Measurements from ENCODE around the gene FBXL17.

FBXL17 gene

GRCh38 chr5:107916731-107917725 lies 464.9 kb downstream of the FBXL17 start:
- DNase-seq (ENCODE audit: low read depth, low spot score), result no peak

- no peak for DNase-seq (ENCODE audit: low read depth, low spot score)
Measured at GRCh38 chr5:107915176-107915812, 466.6 kb downstream of the FBXL17 start.

GRCh38 chr5:107913494-107913893 lies 468.4 kb downstream of the FBXL17 start:
- DNase-seq (ENCODE audit: low read depth, low spot score), result no peak

- no peak for DNase-seq (ENCODE audit: low read depth, low spot score)
Measured at GRCh38 chr5:107900721-107901120, 481.2 kb downstream of the FBXL17 start.

- DNase-seq (ENCODE audit: low read depth, low spot score), result no peak
Measured at GRCh38 chr5:107894361-107894760, 487.5 kb downstream of the FBXL17 start.

- DNase-seq (ENCODE audit: low read depth, low spot score), result no peak
Measured at GRCh38 chr5:107893642-107894041, 488.3 kb downstream of the FBXL17 start.

- DNase-seq (ENCODE audit: low read depth, low spot score), result no peak
Measured at GRCh38 chr5:107889387-107889786, 492.5 kb downstream of the FBXL17 start.

- no peak for DNase-seq (ENCODE audit: low read depth, low spot score)
Measured at GRCh38 chr5:107888541-107888940, 493.4 kb downstream of the FBXL17 start.

GRCh38 chr5:107887166-107887943 lies 494.5 kb downstream of the FBXL17 start:
- no peak for DNase-seq (ENCODE audit: low read depth, low spot score)

GRCh38 chr5:107885601-107886000 lies 496.3 kb downstream of the FBXL17 start:
- DNase-seq (ENCODE audit: low read depth, low spot score), result no peak

- DNase-seq (ENCODE audit: low read depth, low spot score), result no peak
Measured at GRCh38 chr5:107884871-107885270, 497.0 kb downstream of the FBXL17 start.

- no peak for DNase-seq (ENCODE audit: low read depth, low spot score)
Measured at GRCh38 chr5:107878661-107879060, 503.2 kb downstream of the FBXL17 start.

GRCh38 chr5:107876906-107877305 lies 505.0 kb downstream of the FBXL17 start:
- DNase-seq (ENCODE audit: low read depth, low spot score), result no peak

- no peak for DNase-seq (ENCODE audit: low read depth, low spot score)
Measured at GRCh38 chr5:107876261-107876660, 505.6 kb downstream of the FBXL17 start.

- no peak for DNase-seq (ENCODE audit: low read depth, low spot score)
Measured at GRCh38 chr5:107875833-107876232, 506.1 kb downstream of the FBXL17 start.

- DNase-seq (ENCODE audit: low read depth, low spot score), result no peak
Measured at GRCh38 chr5:107874795-107875194, 507.1 kb downstream of the FBXL17 start.

- DNase-seq (ENCODE audit: low read depth, low spot score), result no peak
Measured at GRCh38 chr5:107873877-107874276, 508.0 kb downstream of the FBXL17 start.

- no peak for DNase-seq (ENCODE audit: low read depth, low spot score)
Measured at GRCh38 chr5:107871023-107871422, 510.9 kb downstream of the FBXL17 start.

GRCh38 chr5:107869438-107870115 lies 512.3 kb downstream of the FBXL17 start:
- no peak for DNase-seq (ENCODE audit: low read depth, low spot score)

GRCh38 chr5:107868650-107869409 lies 513.1 kb downstream of the FBXL17 start:
- DNase-seq (ENCODE audit: low read depth, low spot score), result no peak

GRCh38 chr5:107867266-107867665 lies 514.6 kb downstream of the FBXL17 start:
- no peak for DNase-seq (ENCODE audit: low read depth, low spot score)
